Dermis microvascular lymphatic vessel endothelial cell (primary cell): ENCODE measurements around the gene ITGB1BP2. TPM values are rescaled to one million over a fixed set of nuclear protein-coding genes. Genes with fewer than 3 reads are reported as not detected.
A peak's percentile ranks its signal among the peaks of the same experiment; 100 is the strongest.
"Not testable (repeated sequence)": the region's sequence is repeated elsewhere in the genome, so short reads cannot be mapped to it uniquely, and the experiment has no call there.

ENCODE experiments used
- DNase-seq, 2 donors: peaks; one replicate each; pipeline versions ENCODE4 v3.0.0 to v3.0.0-alpha.2; 2010; ENCODE audit warnings: low read depth in 2 of 2
- total RNA-seq: library from RNA; depleted of rRNA; stranded (reverse); fragments of >200 nt; gene quantifications from 2 replicates; pipeline ENCODE4 v1.2.1, GENCODE V29; 2014

Gene ITGB1BP2
- 0.38 and 0.64 TPM in 2 replicates for total RNA-seq

GRCh38 chrX:71301195-71301924 lies at the start of gene ITGB1BP2:
Gene ITGB1BP2, plus strand, starts transcription at chrX:71301750. Its CDS starts 57 bp downstream, at chrX:71301807.
- no peak for DNase-seq

DNA sequence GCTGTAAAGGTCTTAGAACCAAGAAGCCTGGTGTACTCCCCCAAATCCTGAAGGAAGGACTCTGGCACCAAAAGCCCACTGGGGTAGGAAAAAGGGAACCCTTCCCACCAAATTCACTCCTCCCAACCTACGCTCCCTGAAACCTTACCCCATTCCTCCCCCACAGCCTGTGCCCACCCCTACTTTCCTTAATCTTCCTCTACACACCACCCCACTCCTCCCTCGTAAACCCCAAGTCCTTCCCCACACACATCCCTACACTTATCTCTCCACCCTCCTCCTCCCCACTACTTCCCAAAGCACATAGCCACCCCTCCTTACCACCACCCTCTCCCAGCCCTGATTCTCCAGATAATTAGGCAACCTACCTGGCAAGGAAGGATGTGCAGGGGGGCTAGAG lies 49.3 kb upstream of the ITGB1BP2 start:
- no peak for DNase-seq

- DNase-seq = peak in 1 of 2 donors; percentile 52
Measured at GRCh38 chrX:71253253-71254091, 48.1 kb upstream of the ITGB1BP2 start.

- DNase-seq = peak; percentile 63 to 86
Measured at GRCh38 chrX:71254092-71254963, 47.2 kb upstream of the ITGB1BP2 start, which contains the start of gene ZMYM3. Gene ZMYM3, minus strand, starts transcription at chrX:71254140. Its CDS starts 885 bp downstream, at chrX:71253255.

DNA sequence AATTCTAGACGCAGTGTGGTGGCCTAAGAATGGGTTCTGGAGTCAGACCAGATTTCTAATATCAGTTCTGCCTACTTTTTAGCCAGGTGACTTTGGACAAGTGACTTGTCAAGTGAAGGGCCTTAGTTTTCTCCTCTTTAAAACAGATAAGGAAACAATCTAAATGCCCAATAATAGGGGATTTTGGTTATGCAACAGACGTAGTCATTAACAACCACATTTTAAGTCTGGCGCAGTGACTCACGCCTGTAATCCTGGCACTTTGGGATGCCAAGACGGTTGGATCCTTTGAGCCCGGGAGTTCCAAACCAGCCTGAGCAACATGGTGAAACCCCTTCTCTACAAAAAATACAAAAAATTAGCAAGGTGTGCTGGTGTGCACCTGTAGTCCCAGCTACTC lies 45.5 kb upstream of the ITGB1BP2 start:
- no peak for DNase-seq

DNA sequence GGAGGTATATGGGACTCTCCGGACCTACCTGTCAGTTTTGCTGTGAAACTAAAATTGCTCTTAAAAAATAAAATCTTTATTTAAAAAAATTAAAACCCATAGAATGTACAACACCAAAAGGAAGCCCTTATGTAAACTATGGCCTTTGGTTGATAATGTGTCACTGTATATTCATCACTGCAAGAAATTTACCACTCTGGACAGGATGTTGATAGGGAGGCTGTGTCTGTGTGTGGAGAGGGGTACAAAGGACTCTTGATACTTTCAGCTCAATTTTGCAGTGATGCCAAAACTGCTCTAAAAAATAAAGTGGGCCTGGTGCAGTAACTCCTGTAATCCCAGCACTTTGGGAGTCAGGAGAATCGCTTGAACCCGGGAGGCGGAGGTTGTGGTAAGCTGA lies 44.7 kb upstream of the ITGB1BP2 start:
- no peak for DNase-seq

DNA sequence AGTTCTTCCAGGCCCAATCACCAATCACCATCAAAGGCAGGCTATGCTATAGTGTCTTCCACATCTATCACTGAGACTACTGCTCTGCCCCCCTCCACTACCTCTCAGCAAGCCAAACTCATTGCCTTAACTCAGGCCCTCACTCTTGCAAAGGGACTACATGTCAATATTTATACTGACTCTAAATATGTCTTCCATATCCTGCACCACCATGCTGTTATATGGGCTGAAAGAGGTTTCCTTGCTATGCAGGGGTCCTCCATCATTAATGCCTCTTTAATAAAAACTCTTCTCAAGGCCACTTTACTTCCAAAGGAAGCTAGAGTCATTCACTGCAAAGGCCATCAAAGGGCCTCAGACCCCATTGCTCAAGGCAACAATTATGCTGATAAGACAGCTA lies 32.9 kb upstream of the ITGB1BP2 start:
- not testable (repeated sequence) for DNase-seq

GRCh38 chrX:71269801-71270395 lies 31.7 kb upstream of the ITGB1BP2 start:
- DNase-seq = no peak

DNA sequence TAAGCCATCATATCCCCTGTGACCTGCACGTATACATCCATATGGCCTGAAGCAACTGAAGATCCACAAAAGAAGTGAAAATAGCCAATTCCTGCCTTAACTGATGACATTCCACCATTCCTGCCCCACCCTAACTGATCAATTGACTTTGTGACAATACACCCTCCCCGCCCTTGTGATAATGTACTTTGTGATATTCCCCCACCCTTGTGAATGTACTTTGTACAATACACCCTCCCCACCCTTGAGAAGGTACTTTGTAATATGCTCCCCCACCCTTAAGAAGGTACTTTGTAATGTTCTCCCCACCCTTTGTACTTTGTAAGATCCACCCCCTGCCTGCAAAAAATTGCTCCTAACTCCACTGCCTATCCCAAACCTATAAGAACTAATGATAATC lies 29.2 kb upstream of the ITGB1BP2 start:
- DNase-seq = not testable (repeated sequence)

DNA sequence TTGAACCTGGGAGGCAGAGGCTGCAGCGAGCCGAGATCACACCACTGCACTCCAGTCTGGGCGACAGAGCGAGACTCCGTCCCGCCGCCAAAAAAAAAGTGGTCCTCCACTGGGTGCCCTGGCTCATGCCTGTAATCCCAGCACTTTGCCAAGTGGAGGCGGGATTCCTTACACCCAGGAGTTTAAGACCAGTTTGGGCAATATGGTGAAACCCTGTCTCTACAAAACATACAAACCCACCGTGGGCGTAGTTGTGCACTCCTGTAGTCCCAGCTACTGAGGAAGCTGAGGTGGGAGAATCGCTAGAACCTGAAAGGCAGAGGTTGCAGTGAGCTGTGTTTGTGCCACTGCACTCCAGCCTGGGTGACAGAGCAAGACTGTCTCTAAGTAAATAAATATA lies 20.2 kb upstream of the ITGB1BP2 start:
- DNase-seq = not testable (repeated sequence)

GRCh38 chrX:71282514-71283402 lies 18.8 kb upstream of the ITGB1BP2 start:
- peak; percentile 40 to 61 for DNase-seq

GRCh38 chrX:71283403-71284143 lies 18.0 kb upstream of the ITGB1BP2 start, which contains the start of gene NONO:
Gene NONO, plus strand, starts transcription at chrX:71283635. Its CDS starts 7,003 bp downstream, at chrX:71290638.
- peak; percentile 98 for DNase-seq

- DNase-seq = no peak
Measured at GRCh38 chrX:71285929-71286328, 15.6 kb upstream of the ITGB1BP2 start.

DNA sequence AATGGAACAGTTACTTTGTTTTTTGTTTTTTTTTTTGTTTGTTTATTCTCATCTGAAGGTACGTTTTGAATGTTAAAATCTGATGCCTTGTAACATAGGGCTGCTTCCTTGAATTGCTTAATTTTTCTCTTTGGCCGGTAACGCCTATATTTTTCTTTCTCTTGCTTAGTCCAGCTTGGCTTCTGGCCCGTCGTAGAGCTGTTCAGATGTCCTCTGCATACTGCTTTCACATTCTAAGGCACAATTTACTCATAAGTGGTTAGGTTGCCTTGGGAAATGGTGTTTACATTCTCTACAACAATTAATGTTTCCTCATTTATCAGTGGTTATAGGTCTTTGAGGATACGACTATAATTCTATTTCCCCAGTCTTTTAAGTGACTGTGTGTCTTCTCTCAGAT lies 10.2 kb upstream of the ITGB1BP2 start:
- no peak for DNase-seq

DNA sequence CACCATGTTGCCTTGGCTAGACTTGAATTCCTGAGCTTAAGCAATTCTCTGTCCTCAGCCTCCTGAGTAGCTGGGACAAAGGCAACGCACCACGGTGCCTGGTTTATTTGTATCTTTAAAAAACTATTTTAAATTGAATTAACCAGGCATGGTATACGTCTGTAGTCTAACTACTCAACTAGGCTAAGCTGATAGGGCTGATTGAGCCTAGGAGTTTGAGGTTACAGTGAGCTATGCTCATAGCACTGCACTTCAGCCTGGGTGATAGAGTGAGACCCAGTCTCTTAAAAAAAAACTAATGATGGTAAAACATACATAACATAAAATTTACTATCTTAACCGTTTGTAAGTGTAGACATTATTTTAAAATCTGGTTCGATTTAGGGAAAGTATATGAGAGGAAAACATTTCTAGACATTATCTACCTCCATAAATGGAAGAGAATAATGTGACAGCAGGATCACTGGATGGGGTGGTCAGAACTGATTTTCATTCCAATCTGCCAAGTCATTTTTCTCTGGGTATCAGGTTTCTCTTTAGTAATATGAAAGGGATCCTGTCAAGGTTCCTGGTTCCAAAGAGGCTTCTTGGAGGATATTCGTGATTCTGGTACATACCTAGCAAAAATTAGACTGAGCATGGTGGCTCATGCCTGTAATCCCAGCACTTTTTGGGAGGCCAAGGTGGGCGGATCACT lies 8.7 kb upstream of the ITGB1BP2 start:
- no peak for DNase-seq

DNA sequence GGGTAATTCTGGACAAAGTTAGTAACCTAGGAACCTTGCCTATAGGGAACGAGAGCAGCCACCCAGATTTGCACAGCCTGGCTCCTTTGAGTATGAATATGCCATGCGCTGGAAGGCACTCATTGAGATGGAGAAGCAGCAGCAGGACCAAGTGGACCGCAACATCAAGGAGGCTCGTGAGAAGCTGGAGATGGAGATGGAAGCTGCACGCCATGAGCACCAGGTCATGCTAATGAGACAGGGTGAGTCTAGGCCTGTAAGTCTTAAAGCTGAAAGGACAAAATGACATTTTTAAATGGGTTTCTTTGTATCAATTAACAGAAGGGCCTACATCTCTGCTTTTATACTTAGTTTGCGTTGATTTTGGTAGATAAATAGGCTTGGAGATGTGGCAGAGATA lies 4.7 kb upstream of the ITGB1BP2 start:
- DNase-seq = no peak

- no peak for DNase-seq
Measured at GRCh38 chrX:71298119-71298518, 3.4 kb upstream of the ITGB1BP2 start.

- DNase-seq = not testable (repeated sequence)
Measured at GRCh38 chrX:71300064-71300463, 1.5 kb upstream of the ITGB1BP2 start.

DNA sequence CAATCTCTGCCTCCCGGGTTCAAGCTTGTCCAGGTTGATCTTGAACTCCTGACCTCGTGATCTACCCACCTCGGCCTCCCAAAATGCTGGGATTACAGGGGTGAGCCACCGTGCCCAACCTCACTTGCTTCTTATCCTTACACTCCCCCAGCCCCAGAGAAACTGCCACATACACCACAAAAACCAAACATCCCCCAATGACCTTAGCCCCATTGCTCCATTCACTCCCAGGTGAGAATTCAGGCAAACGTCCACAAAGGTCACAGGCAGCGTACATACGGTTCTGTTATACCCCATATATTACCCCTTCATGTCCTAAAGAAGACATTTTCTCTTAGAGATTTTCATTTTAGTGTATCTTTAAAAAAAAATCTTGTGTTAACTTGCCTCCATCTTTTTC lies 1.1 kb upstream of the ITGB1BP2 start:
- DNase-seq = not testable (repeated sequence)
